ENCODE data around the gene STX17.

GRCh38 chr9:99858087-99858486 lies 48.4 kb upstream of the STX17 start:
- no peak for TF ChIP-seq NFYB (CRISPR knock-in tag; IDR thresholded peaks at IDR 0.05)
- no peak for TF ChIP-seq ZBTB43 (CRISPR knock-in tag; conservative IDR thresholded peaks at IDR 0.05)
- no peak for TF ChIP-seq CREB1 (IDR thresholded peaks at IDR 0.05)
- no peak for TF ChIP-seq CREB1 (CRISPR knock-in tag; IDR thresholded peaks at IDR 0.05)
- no peak for TF ChIP-seq CENPBD1 (CRISPR knock-in tag; IDR thresholded peaks at IDR 0.05; ENCODE audit: borderline replicate concordance, low read depth)
- no peak for TF ChIP-seq ZNF724P (CRISPR knock-in tag; IDR thresholded peaks at IDR 0.05; ENCODE audit: borderline replicate concordance)
- TF ChIP-seq EEA1 (CRISPR knock-in tag; IDR thresholded peaks at IDR 0.05; ENCODE audit: borderline replicate concordance), result no peak
- TF ChIP-seq HIVEP1 (CRISPR knock-in tag; IDR thresholded peaks at IDR 0.05), result no peak
- no peak for TF ChIP-seq FOXP4 (CRISPR knock-in tag; IDR thresholded peaks at IDR 0.05)
- no peak for TF ChIP-seq TARDBP (CRISPR knock-in tag; IDR thresholded peaks at IDR 0.05)
- TF ChIP-seq HBP1 (CRISPR knock-in tag; IDR thresholded peaks at IDR 0.05; ENCODE audit: low read depth), result no peak
- no peak for TF ChIP-seq ISX (CRISPR knock-in tag; conservative IDR thresholded peaks at IDR 0.05)

Data from HepG2 (cell line).